NOMO-1 (cell line): ENCODE measurements around the gene EPN2.
A peak's percentile ranks its signal among the peaks of the same experiment; 100 is the strongest.

Source experiments
- DNase-seq, 2 experiments: peaks; one replicate each; lab custom pipeline; 2025; ENCODE audit not compliant: unreplicated experiment in 2 of 2; lab: John Stamatoyannopoulos, UW

EPN2 gene

DNA sequence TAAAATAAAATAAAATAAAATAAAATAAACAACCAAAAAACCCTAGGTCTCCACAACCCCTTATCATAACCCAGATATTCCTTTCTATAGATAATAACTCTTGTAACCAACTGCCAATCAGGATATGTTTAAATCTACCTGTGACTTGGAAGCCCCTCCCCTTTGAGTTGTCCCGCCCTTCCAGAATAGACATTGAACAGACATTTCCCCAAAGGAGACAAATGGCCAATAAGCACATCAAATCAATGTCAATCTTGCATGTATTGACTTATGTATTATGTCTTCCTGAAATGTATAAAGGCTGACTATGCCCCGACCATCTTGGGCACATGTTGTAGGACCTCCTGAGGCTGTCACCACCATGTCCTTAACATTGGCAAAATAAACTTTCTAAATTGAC is 139.6 kb downstream of the EPN2 start:
- no peak for DNase-seq

DNA sequence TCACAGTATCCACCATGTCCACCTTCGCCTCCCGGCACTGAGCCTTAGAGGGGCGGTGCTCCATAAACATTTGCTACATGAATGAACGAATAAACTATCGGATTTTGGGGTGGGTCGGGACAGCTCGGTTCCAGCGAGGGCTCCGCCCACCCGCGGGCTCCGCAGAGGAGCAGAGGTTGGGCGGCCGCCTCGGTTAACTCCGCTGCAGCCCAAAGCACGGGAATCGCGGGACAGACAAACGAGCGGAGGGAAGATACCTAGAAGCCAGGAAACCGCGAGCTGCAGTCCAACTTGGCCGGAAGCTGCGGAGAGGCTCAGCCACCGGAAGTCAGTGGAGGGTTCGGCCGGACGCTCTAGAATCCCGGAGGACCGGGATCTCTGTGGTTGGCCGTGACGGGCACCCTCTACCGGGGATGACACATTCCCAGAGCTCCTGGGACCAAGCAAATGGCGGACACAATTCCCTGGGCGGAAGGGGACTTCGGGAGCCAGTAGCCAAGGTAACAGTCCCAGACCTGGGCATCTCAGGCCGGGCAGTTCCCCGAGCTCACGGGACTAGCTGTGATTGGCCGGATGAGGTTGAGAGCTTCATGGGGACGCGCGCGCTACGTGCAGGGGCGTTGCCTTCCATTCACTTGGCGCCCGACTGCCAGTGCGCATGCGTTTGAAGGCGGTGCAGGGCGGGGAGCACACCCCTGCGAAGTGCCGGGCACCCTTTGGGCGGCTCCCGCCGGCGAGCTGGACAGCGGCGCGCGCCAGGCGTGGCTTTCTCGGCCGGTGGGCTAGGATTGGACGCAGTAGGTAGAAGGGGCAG is 140.6 kb downstream of the EPN2 start:
- DNase-seq: peak; percentile 98 to 99

DNA sequence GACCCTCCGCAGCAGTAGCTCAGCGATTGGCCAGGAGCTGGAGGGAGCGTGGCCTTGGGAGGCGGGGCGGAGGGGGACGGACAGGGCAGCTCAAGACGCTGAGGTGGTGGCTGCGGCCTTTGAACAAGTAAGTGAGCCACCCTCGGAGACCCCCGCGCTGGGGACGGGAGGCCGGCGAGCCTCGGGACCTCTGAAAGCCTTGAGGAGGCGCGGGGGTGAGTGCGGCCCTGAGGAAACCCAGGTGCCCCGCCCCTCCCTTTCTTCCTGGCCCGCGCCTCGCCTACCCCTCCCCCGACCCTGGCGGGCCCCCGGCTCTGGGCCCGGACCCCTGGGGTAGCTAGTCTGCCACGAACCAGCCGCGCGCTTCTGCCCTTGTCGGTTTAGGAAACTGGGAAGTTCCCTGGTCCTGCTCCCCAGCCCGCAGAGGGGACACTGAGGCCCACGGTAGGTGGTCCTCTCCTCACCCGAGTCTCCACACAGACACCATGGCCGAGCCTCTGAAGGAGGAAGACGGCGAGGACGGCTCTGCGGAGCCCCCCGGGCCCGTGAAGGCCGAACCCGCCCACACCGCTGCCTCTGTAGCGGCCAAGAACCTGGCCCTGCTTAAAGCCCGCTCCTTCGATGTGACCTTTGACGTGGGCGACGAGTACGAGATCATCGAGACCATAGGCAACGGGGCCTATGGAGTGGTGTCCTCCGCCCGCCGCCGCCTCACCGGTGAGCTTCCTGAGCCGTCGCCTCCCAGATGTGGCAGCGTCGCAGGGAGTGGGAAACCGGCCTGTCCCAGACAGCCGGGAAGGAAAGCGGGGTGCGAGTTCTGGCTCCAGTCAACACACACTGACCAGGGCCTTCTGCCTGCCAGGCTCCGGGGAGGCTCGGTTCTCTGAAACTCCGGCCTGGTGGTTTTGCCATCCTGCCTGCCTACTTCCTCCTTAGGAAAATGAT is 141.5 kb downstream of the EPN2 start, which contains the start of gene MAPK7:
Gene MAPK7, plus strand, starts transcription at position 83 of the 945 bp plus-strand sequence. Its CDS starts 403 bp downstream, at position 486.
- no peak for DNase-seq

DNA sequence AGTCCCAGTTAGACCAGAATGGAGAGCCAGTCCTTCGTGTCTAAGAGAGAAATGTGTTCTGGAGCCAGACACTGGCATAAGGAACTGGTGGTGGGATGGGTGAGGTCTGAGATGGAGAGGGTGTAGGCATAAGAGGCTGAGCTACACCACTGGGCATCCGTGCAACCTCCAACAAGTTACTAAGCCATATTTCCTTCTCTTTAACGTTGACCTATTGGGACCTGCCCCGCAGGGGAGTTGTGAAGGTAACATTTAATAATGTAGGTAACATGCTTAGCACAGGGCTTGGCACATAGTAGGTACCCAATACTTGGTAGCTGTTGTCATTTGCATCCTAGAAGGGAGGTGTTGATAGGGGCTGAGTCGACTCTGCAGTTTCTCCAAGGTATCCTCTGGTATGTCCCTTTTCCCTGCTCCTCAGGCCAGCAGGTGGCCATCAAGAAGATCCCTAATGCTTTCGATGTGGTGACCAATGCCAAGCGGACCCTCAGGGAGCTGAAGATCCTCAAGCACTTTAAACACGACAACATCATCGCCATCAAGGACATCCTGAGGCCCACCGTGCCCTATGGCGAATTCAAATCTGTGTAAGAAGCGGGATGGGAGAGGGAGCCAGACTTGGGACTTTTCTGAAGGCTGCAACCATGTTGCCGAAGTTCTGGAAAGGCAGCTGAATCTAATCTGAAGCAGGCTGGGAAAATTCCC is 142.3 kb downstream of the EPN2 start:
- DNase-seq: no peak

DNA sequence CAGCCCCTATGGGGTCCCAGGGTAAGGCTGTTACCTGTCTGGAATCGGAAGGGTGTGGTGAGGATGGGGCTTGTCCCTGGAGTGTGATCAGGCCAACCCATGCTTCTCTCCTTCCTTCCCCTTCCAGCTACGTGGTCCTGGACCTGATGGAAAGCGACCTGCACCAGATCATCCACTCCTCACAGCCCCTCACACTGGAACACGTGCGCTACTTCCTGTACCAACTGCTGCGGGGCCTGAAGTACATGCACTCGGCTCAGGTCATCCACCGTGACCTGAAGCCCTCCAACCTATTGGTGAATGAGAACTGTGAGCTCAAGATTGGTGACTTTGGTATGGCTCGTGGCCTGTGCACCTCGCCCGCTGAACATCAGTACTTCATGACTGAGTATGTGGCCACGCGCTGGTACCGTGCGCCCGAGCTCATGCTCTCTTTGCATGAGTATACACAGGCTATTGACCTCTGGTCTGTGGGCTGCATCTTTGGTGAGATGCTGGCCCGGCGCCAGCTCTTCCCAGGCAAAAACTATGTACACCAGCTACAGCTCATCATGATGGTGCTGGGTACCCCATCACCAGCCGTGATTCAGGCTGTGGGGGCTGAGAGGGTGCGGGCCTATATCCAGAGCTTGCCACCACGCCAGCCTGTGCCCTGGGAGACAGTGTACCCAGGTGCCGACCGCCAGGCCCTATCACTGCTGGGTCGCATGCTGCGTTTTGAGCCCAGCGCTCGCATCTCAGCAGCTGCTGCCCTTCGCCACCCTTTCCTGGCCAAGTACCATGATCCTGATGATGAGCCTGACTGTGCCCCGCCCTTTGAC is 143.5 kb downstream of the EPN2 start:
- no peak for DNase-seq

DNA sequence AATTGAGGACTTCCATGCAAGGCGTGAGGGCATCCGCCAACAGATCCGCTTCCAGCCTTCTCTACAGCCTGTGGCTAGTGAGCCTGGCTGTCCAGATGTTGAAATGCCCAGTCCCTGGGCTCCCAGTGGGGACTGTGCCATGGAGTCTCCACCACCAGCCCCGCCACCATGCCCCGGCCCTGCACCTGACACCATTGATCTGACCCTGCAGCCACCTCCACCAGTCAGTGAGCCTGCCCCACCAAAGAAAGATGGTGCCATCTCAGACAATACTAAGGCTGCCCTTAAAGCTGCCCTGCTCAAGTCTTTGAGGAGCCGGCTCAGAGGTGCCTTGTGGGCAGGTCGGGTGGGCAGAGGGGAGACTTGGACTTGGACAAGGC is 144.2 kb downstream of the EPN2 start:
- DNase-seq: no peak

DNA sequence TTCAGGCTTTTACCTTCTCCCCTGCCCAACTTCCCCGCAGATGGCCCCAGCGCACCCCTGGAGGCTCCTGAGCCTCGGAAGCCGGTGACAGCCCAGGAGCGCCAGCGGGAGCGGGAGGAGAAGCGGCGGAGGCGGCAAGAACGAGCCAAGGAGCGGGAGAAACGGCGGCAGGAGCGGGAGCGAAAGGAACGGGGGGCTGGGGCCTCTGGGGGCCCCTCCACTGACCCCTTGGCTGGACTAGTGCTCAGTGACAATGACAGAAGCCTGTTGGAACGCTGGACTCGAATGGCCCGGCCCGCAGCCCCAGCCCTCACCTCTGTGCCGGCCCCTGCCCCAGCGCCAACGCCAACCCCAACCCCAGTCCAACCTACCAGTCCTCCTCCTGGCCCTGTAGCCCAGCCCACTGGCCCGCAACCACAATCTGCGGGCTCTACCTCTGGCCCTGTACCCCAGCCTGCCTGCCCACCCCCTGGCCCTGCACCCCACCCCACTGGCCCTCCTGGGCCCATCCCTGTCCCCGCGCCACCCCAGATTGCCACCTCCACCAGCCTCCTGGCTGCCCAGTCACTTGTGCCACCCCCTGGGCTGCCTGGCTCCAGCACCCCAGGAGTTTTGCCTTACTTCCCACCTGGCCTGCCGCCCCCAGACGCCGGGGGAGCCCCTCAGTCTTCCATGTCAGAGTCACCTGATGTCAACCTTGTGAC is 144.7 kb downstream of the EPN2 start:
- no peak for DNase-seq

DNA sequence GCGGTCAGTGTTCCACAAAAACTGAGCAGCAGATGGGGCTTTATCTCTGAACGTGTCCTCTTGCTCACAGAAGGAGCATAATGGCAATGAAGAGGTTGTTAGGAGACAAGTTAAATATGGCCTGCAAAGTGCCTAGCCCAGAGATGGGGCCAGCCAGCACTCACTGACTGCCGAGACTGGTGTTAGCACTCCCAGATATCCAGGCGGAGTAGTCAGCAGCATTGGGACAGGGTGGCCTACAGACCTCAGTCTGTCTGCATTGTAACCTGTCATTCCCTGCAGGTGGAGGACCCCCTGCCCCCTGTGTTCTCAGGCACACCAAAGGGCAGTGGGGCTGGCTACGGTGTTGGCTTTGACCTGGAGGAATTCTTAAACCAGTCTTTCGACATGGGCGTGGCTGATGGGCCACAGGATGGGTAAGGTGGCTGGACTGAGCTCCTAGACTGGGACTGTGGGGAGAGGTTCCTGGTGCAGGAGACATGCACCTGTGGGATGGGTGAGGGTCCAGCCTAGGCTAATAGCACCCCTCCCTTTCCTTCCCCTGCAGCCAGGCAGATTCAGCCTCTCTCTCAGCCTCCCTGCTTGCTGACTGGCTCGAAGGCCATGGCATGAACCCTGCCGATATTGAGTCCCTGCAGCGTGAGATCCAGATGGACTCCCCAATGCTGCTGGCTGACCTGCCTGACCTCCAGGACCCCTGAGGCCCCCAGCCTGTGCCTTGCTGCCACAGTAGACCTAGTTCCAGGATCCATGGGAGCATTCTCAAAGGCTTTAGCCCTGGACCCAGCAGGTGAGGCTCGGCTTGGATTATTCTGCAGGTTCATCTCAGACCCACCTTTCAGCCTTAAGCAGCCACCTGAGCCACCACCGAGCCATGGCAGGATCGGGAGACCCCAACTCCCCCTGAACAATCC is 145.6 kb downstream of the EPN2 start:
- no peak for DNase-seq

DNA sequence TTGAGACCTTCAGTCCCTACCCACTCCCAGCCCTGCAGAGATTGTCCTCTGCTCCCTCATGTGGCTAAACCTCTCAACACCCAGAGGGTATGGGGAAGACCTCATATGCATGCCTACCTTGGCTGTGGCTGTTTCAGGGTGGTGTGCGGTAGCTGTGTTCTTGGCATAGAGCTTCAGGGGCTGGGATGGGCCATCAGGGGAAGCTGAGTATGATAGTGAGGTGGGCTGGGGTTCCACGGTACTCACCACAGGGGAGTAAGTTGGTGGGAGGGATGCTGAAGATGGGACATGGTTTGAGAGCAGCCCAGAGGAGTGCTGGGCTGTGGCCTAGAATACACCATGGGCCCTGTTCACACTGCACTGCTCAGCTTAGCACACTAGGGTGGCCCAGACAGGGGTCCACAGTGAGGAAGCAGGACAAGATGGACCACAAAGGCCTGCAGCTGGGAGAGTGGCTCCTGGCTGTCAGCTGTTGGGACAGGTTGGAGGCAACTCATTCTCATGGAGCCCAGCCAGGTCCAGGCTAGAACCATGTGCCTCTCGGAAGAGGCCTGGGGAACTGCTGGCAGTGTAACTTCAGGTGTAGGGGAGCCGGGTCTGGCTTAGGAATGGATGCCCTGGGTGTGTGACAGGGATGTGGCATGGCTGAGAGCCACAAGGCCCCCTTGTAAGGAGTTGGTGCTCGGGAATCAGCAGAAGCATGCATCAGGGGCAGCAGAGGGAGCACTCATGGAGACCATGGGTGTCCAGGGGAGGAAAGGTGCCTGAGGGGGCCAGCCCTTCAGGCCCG is 146.7 kb downstream of the EPN2 start:
- no peak for DNase-seq

DNA sequence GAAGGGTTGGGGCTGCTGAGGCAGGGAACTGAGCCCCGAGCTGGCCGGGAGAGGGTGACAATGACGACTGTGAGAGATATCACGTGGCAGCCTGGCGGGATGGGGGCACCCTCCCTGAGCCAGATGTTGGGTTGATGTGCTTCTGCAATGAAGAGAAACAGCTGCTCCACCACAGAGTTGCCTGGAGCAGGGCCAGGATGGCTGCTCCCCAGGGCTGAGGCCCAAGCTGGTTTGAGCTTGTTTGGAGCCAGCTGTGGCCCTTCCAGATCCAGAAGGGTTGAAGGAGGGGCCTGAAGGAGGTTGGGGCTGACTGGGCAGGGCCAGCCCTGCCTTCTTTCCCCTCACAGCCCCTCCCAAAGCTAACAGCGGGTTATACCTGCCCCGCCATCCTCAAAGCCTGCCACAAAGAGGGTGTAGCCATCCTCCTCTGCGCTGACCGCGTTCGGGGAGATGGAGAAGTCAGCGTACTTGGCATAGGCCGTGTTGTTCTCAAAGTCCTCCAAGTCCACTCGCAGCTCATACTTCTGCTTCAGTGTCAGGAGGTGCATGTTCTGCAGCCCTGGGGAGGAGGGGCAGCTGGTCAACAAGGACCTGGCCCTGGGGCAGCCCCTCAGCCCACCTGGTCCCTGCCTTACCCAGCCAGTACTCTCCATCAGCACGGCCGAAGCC is 147.7 kb downstream of the EPN2 start:
- DNase-seq: no peak

DNA sequence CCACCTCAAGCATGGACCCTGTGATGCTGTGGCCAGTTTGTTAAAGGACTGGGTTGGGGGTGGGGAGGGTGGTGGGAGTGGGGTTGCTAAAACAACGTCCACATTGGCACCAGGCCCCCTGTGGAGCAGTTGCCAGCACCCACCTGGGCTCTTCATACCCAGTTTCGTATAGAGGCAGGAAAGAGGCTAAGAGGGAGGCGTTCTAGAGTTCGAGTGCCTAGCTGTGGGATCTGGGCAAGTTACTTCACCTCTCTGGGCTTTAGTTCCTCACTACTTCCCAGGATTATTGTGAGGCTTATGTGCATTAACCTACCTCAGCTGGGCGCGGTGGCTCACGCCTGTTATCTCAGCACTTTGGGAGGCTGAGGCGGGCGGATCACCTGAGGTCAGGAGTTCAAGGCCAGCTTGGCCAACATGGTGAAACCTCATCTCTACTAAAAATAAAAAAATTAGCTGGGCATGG is 148.4 kb downstream of the EPN2 start:
- DNase-seq: no peak
